ENCODE measurements around the gene IFNL3. TPM values are rescaled to one million over a fixed set of nuclear protein-coding genes. Genes with fewer than 3 reads are reported as not detected.

IFNL3 gene
- total RNA-seq, 1 donor from 2014 or later, result not detected

DNA sequence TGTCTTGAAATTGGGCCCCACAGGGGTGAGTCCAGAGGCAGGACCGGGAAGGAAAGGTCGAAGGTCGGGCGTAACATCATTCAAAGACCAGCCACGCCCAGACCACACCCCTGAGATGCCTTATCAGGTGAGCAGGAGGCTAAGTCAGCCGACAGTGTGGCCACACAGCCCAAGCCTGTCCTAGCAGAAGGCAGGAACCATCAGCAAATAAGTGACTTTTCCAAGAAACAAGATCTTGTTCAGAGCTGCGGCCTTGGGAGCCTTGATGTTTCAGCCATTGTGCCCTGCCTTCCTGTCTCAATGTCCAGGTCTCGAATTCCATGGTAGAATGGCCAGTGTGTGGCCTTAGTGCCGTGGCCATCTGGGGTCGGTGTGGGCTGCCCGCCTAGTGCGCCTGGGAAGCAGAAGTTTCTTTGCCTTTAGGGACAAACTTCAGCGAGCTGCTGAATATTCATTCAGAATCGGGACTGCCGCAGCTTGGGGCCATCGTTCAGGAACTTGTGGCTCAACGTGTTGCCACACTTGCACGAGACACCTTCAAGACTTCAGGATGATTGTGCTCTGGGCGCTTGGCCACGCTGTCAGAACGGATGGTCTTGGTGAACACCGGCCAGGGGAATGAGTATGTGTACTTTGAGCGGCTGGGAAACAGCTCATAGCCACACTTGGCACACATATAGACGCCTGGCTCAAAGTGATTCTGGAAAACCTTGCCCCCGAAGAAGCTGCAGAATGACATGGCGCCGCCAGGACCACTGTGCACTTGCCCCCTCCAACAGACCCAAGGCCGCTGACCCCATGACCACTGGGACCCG, 9.9 kb upstream of the IFNL3 start:
- TF ChIP-seq, protein P1, sequence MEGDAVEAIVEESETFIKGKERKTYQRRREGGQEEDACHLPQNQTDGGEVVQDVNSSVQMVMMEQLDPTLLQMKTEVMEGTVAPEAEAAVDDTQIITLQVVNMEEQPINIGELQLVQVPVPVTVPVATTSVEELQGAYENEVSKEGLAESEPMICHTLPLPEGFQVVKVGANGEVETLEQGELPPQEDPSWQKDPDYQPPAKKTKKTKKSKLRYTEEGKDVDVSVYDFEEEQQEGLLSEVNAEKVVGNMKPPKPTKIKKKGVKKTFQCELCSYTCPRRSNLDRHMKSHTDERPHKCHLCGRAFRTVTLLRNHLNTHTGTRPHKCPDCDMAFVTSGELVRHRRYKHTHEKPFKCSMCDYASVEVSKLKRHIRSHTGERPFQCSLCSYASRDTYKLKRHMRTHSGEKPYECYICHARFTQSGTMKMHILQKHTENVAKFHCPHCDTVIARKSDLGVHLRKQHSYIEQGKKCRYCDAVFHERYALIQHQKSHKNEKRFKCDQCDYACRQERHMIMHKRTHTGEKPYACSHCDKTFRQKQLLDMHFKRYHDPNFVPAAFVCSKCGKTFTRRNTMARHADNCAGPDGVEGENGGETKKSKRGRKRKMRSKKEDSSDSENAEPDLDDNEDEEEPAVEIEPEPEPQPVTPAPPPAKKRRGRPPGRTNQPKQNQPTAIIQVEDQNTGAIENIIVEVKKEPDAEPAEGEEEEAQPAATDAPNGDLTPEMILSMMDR (conservative IDR thresholded peaks at IDR 0.05), result no peak
- Mint-ChIP-seq H3K36me3 (ENCODE audit: low read depth) (no peaks in the 10 kb centered on the region), H3K9me3 (peaks cover 2% of the 10 kb centered on the region), H3K27ac (ENCODE audit: unreplicated experiment) (no peak overlapping the region), H3K4me3 (no peak overlapping the region), H3K4me1 (peaks cover 6% of the 10 kb centered on the region), H3K27me3 (ENCODE audit: low read depth) (peaks cover 66% of the 10 kb centered on the region)
- DNase-seq (ENCODE audit: low read depth, low spot score), result no peak

DNA sequence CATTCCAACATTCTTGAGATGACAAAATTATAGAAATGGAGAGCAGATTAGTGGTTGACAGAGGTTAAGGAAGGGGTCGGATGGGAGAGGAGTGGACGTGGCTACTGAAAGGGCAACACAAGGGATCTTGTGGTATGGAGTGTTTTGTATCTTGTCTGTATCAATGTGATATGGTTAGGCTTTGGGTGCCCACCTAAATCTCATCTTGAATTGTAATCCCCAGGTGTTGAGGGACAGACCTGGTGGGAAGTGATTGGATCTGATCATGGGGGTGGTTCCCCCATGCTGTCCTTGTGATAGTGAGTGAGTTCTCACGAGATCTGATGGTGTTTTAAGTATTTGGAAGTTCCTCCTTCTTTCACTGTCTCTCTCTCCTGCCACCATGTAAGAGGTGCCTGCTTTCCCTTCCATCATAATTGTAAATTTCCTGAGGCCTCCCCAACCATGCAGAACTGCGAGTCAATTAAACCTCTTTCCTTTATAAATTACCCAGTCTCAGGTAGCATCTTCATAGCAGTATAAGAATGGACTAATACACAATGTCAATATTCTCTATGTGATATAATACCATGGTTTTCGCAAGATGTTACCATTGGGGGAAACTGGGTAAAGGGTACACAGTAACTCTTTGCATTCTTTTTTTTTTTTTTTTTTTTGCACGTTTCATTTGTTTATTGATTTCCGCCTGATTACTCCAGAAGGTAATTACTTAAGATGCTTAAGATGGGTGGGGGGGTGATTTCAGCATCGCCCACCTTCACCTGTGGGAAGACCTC, 8.8 kb upstream of the IFNL3 start:
- no peak for DNase-seq (ENCODE audit: low read depth, low spot score)
- Mint-ChIP-seq H3K36me3 (ENCODE audit: low read depth) (no peaks in the 10 kb centered on the region), H3K4me1 (peaks cover 6% of the 10 kb centered on the region), H3K9me3 (peaks cover 2% of the 10 kb centered on the region), H3K27me3 (ENCODE audit: low read depth) (peaks cover 74% of the 10 kb centered on the region), H3K4me3 (no peak overlapping the region), H3K27ac (ENCODE audit: unreplicated experiment) (no peak overlapping the region)
- TF ChIP-seq, protein P1 (conservative IDR thresholded peaks at IDR 0.05), result no peak

- no peak overlapping the region for H3K4me3 Mint-ChIP-seq
- H3K9me3 Mint-ChIP-seq, result peaks cover 2% of the 10 kb centered on the region
- TF ChIP-seq, protein P1 (conservative IDR thresholded peaks at IDR 0.05), result no peak
- no peaks in the 10 kb centered on the region for H3K4me1 Mint-ChIP-seq
- peaks cover 77% of the 10 kb centered on the region for H3K27me3 Mint-ChIP-seq (ENCODE audit: low read depth)
- no peaks in the 10 kb centered on the region for H3K36me3 Mint-ChIP-seq (ENCODE audit: low read depth)
- no peak overlapping the region for H3K27ac Mint-ChIP-seq (ENCODE audit: unreplicated experiment)
- no peak for DNase-seq (ENCODE audit: low read depth, low spot score)
These were observed 7.7 kb upstream of the IFNL3 start for GRCh38 chr19:39252458-39252857.

GRCh38 chr19:39251846-39252245, 7.0 kb upstream of the IFNL3 start:
- no peak for DNase-seq (ENCODE audit: low read depth, low spot score)
- H3K4me1 Mint-ChIP-seq, result no peaks in the 10 kb centered on the region
- TF ChIP-seq, protein P1 (conservative IDR thresholded peaks at IDR 0.05), result no peak
- H3K36me3 Mint-ChIP-seq (ENCODE audit: low read depth), result no peaks in the 10 kb centered on the region
- peaks cover 84% of the 10 kb centered on the region for H3K27me3 Mint-ChIP-seq (ENCODE audit: low read depth)
- no peaks in the 10 kb centered on the region for H3K9me3 Mint-ChIP-seq
- H3K4me3 Mint-ChIP-seq, result no peak overlapping the region
- no peak overlapping the region for H3K27ac Mint-ChIP-seq (ENCODE audit: unreplicated experiment)

- Mint-ChIP-seq H3K27ac (ENCODE audit: unreplicated experiment) (no peak overlapping the region), H3K9me3 (no peaks in the 10 kb centered on the region), H3K4me3 (no peak overlapping the region), H3K4me1 (no peaks in the 10 kb centered on the region), H3K36me3 (ENCODE audit: low read depth) (no peaks in the 10 kb centered on the region), H3K27me3 (ENCODE audit: low read depth) (peaks cover 85% of the 10 kb centered on the region)
- no peak for DNase-seq (ENCODE audit: low read depth, low spot score)
- TF ChIP-seq, protein P1 (conservative IDR thresholded peaks at IDR 0.05), result no peak
These were observed 6.3 kb upstream of the IFNL3 start for GRCh38 chr19:39251081-39251480.

All from neural crest cell (in vitro differentiated cells).